H1 (cell line): ENCODE results near the gene UBR3. TPM values are rescaled to one million over a fixed set of nuclear protein-coding genes. Genes with fewer than 3 reads are reported as not detected.

Experiments used
- CTCF ChIA-PET: fragments of 300-600 bp; sonication (Branson Sonifier 250); formaldehyde crosslinking; loops from one replicate; lab custom pipeline; 2021; ENCODE audit not compliant: partially characterized antibody; lab: Charles Lee
- POLR2A ChIA-PET: fragments of 300-600 bp; sonication (Branson Sonifier 250); formaldehyde crosslinking; loops from one replicate; lab custom pipeline; 2021; ENCODE audit warnings: inconsistent platforms; ENCODE audit not compliant: partially characterized antibody; lab: Charles Lee
- DNase-seq, 2 experiments: peaks; one replicate each; pipeline versions ENCODE4 v3.0.0 to v3.0.0-alpha.2; 2010 to 2022; ENCODE audit warnings: low spot score in 2 of 2, low read depth in 1 of 2, mixed read lengths in 1 of 2
- FAIRE-seq: peaks from 2 replicates; lab custom pipeline; 2011; peaks lifted over from hg19 to GRCh38; lab: Jason Lieb, UNC
- H2AFZ ChIP-seq: 2 replicates; pipeline ENCODE4 v1.8.1; 2012; ENCODE audit warnings: low read length, inconsistent platforms
- H2AK5ac ChIP-seq: 2 replicates; pipeline ENCODE4 v1.6.1; 2013; ENCODE audit warnings: low read depth, low read length
- H2BK120ac ChIP-seq: replicated peaks from 2 replicates; pipeline ENCODE3; 2013; ENCODE audit warnings: low read depth, low read length, inconsistent platforms
- H2BK12ac ChIP-seq: 2 replicates; pipeline ENCODE4 v1.6.1; 2013; ENCODE audit warnings: low read depth, low read length
- H2BK15ac ChIP-seq: 2 replicates; pipeline ENCODE4 v1.6.1; 2013; ENCODE audit warnings: low read length
- H2BK20ac ChIP-seq: 2 replicates; pipeline ENCODE4 v1.6.1; 2013; ENCODE audit warnings: low read length
- H2BK5ac ChIP-seq: 2 replicates; pipeline ENCODE4 v1.6.1; 2013; ENCODE audit warnings: low read depth, low read length
- H3K14ac ChIP-seq: 2 replicates; pipeline ENCODE4 v1.6.1; 2013; ENCODE audit warnings: inconsistent platforms; ENCODE audit not compliant: insufficient read length
- H3K18ac ChIP-seq: 2 replicates; pipeline ENCODE4 v1.6.1; 2013; ENCODE audit warnings: low read length; ENCODE audit errors: extremely low read depth
- H3K23ac ChIP-seq: 2 replicates; pipeline ENCODE4 v1.6.1; 2013; ENCODE audit warnings: inconsistent platforms; ENCODE audit not compliant: insufficient read length
- H3K23me2 ChIP-seq: 2 replicates; pipeline ENCODE4 v1.6.1; 2013; ENCODE audit warnings: low read depth, low read length
- H3K27ac ChIP-seq: 2 replicates; pipeline ENCODE4 v1.6.1; 2011; ENCODE audit warnings: low read depth, low read length, inconsistent platforms
- H3K27me3 ChIP-seq, 4 experiments: replicated peaks in 1 of 4; 1 replicate in 1 of 4; 2 replicates in 3 of 4; pipeline versions ENCODE4 v1.6.1 to v1.8.1; 2011 to 2013; ENCODE audit warnings: low read length in 3 of 4, mild to moderate bottlenecking in 3 of 4, inconsistent platforms in 2 of 4, mixed read lengths in 2 of 4, moderate library complexity in 1 of 4; ENCODE audit not compliant: control insufficient read depth in 3 of 4, insufficient read depth in 3 of 4; ENCODE audit errors: extremely low read depth in 1 of 4
- H3K36me3 ChIP-seq, 4 experiments: 2 replicates each; pipeline versions ENCODE4 v1.6.1 to v1.8.1; 2011 to 2013; ENCODE audit warnings: mild to moderate bottlenecking in 4 of 4, low read length in 3 of 4, moderate library complexity in 2 of 4, control low read depth in 1 of 4, inconsistent platforms in 1 of 4; ENCODE audit not compliant: insufficient read depth in 4 of 4, control insufficient read depth in 2 of 4
- H3K4ac ChIP-seq: replicated peaks from 2 replicates; pipeline ENCODE3; 2013; ENCODE audit warnings: low read length, low read depth, mixed read lengths, inconsistent platforms; ENCODE audit not compliant: insufficient read length
- H3K4me1 ChIP-seq, 4 experiments: replicated peaks in 1 of 4; 1 replicate in 1 of 4; 2 replicates in 3 of 4; pipeline versions ENCODE4 v1.6.1 to v1.8.1; 2011 to 2013; ENCODE audit warnings: low read length in 3 of 4, inconsistent platforms in 2 of 4, mixed read lengths in 1 of 4; ENCODE audit not compliant: insufficient read depth in 4 of 4, control insufficient read depth in 3 of 4
- H3K4me2 ChIP-seq, 2 experiments: 2 replicates each; pipeline versions ENCODE4 v1.6.1 to v1.8.1; 2011 to 2013; ENCODE audit warnings: low read depth in 2 of 2, low read length in 2 of 2, control low read depth in 1 of 2, inconsistent platforms in 1 of 2, mild to moderate bottlenecking in 1 of 2; ENCODE audit not compliant: insufficient read depth in 1 of 2
- H3K4me3 ChIP-seq, 4 experiments: fragments of 200-600, 300-600 bp in 1 of 4; sonication (generic), shearing (Covaris generic), sonication (Bioruptor Twin) in 1 of 4; 2 replicates each; pipeline versions ENCODE4 v1.5.1 to v1.8.1; 2011 to 2016; ENCODE audit warnings: low read length in 4 of 4, low read depth in 3 of 4, control low read depth in 2 of 4, inconsistent platforms in 2 of 4, mild to moderate bottlenecking in 2 of 4, mixed read lengths in 1 of 4, moderate library complexity in 1 of 4; ENCODE audit not compliant: insufficient read depth in 2 of 4; ENCODE audit errors: extremely low read depth in 1 of 4
- H3K56ac ChIP-seq: replicated peaks from 2 replicates; pipeline ENCODE3; 2013; ENCODE audit warnings: low read depth, mild to moderate bottlenecking, mixed read lengths, low read length, inconsistent platforms; ENCODE audit not compliant: insufficient read length
- H3K79me1 ChIP-seq: 2 replicates; pipeline ENCODE4 v1.6.1; 2013; ENCODE audit warnings: low read depth, low read length, control low read depth
- H3K79me2 ChIP-seq, 2 experiments: 2 replicates each; pipeline versions ENCODE4 v1.6.1 to v1.8.1; 2012 to 2013; ENCODE audit warnings: low read length in 2 of 2, mild to moderate bottlenecking in 2 of 2, inconsistent platforms in 1 of 2; ENCODE audit not compliant: insufficient read depth in 2 of 2, control insufficient read depth in 1 of 2
- H3K9ac ChIP-seq, 4 experiments: replicated peaks in 1 of 4; 1 replicate in 1 of 4; 2 replicates in 3 of 4; pipeline versions ENCODE4 v1.6.1 to v1.8.1; 2011 to 2013; ENCODE audit warnings: low read depth in 3 of 4, low read length in 3 of 4, control low read depth in 2 of 4, mild to moderate bottlenecking in 2 of 4, moderate library complexity in 2 of 4, inconsistent platforms in 1 of 4; ENCODE audit errors: extremely low read depth in 1 of 4
- H3K9me3 ChIP-seq, 2 experiments: 2 replicates each; pipeline versions ENCODE4 v1.6.1 to v1.8.1; 2012 to 2013; ENCODE audit warnings: mild to moderate bottlenecking in 2 of 2, moderate library complexity in 2 of 2, control low read depth in 1 of 2, inconsistent platforms in 1 of 2, low read depth in 1 of 2, low read length in 1 of 2, mixed read lengths in 1 of 2; ENCODE audit not compliant: insufficient read depth in 2 of 2
- H4K20me1 ChIP-seq, 2 experiments: replicated peaks in 1 of 2; 2 replicates each; pipeline versions ENCODE3 to v1.8.1; 2011 to 2013; ENCODE audit warnings: inconsistent platforms in 2 of 2, low read length in 2 of 2, mild to moderate bottlenecking in 1 of 2; ENCODE audit not compliant: insufficient read depth in 2 of 2, control insufficient read depth in 1 of 2
- H4K5ac ChIP-seq: 2 replicates; pipeline ENCODE4 v1.6.1; 2013; ENCODE audit warnings: low read length, low read depth, mixed read lengths, inconsistent platforms; ENCODE audit not compliant: insufficient read length
- H4K8ac ChIP-seq: 2 replicates; pipeline ENCODE4 v1.8.0; 2013; ENCODE audit warnings: mild to moderate bottlenecking, moderate library complexity, low read length, inconsistent platforms; ENCODE audit not compliant: insufficient read depth; ENCODE audit errors: extremely low read depth
- H4K91ac ChIP-seq: replicated peaks from 2 replicates; pipeline ENCODE3; 2013; ENCODE audit warnings: low read length, mixed read lengths, inconsistent platforms; ENCODE audit not compliant: insufficient read length
- WGBS, 2 experiments: shearing (Covaris generic) in 1 of 2; methylation state at CpG; one replicate each; pipeline versions ENCODE4 v1.1.6 to v1.1.7; 2013 to 2015; ENCODE audit warnings: low lambda C conversion rate in 2 of 2, mixed read lengths in 2 of 2, inconsistent platforms in 1 of 2, low coverage in 1 of 2, missing lambda C conversion rate in 1 of 2; ENCODE audit not compliant: insufficient replicate concordance in 2 of 2, insufficient coverage in 1 of 2, insufficient read length in 1 of 2; ENCODE audit errors: extremely low coverage in 1 of 2, missing lambda C conversion rate in 1 of 2; 5-methylcytosine and 5-hydroxymethylcytosine counted together
- polyA plus RNA-seq, 7 experiments: library from polyadenylated mRNA; depleted of rRNA in 3 of 7; stranded (reverse) in 5 of 7; unstranded in 2 of 7; fragments of >200 nt in 5 of 7; fragments of 200-250 nt in 2 of 7; gene quantifications; 1 replicate in 5 of 7; 2 replicates in 1 of 7; 4 replicates in 1 of 7; pipeline versions ENCODE4 v1.2.1 to v1.2.3, GENCODE V29; 2011 to 2013; ENCODE audit warnings: missing spikeins in 2 of 7, mixed read lengths in 2 of 7
- total RNA-seq: library from RNA; stranded (reverse); fragmentation: NEBNext Ultra II Directional; extraction: Animal tissue kit (Norgen Biotek cat#: 25700); gene quantifications from 2 replicates; pipeline ENCODE4 v1.2.1, GENCODE V29; 2021

The UBR3 gene
- total and polyA plus RNA-seq, 2 of the 8 experiments (the other 6 are each of a cell fraction or from before 2014, with no cell fraction given), result 3.7 to 17.7 TPM

DNA sequence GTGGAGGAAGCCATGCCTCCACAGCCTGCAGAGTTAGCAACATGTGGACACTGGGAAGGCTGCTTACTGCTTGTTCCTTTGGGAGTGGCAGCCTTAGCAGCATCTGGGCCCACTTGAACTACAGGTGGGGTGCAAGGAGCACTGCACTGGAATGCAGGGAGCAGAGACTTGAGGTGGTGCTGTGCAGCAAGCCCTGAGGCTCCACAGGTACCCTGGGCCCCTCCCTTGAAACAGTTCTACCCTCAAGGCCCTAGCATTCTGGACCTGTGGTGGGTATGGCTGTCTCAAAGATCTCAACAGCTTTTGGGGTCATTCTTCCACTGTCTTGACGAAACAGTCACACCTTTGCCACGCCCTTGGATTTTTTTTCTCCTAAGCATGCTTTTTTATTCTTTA is 13.5 kb downstream of the UBR3 start:
- H3K4ac ChIP-seq, result no peak overlapping the region
- H3K9me3 ChIP-seq, result no peaks in the 10 kb centered on the region
- H3K4me1 ChIP-seq, result no peaks in the 10 kb centered on the region
- DNase-seq (no peak), FAIRE-seq (no peak)
- peaks cover 0 to 3% (median 0%) of the 10 kb centered on the region in 4 experiments; a peak in 1 of 8 replicates for H3K36me3 ChIP-seq
- H2BK12ac ChIP-seq, result no peak overlapping the region
- no peak overlapping the region for H3K4me2 ChIP-seq
- no peak overlapping the region for H3K56ac ChIP-seq
- no peak overlapping the region for H4K5ac ChIP-seq
- no peaks in the 10 kb centered on the region for H4K20me1 ChIP-seq
- no peaks in the 10 kb centered on the region for H3K27me3 ChIP-seq
- peaks cover 0 to 22% of the 10 kb centered on the region in 2 experiments; a peak in 1 of 4 replicates for H3K79me2 ChIP-seq
- no peak overlapping the region for H4K91ac ChIP-seq
- no peak overlapping the region for H2BK15ac ChIP-seq
- H2BK120ac ChIP-seq, result no peak overlapping the region
- H3K14ac ChIP-seq, result no peak overlapping the region
- no peak overlapping the region for H2BK20ac ChIP-seq
- no peak overlapping the region for H2AFZ ChIP-seq
- no peak overlapping the region for H4K8ac ChIP-seq
- no peak overlapping the region for H3K4me3 ChIP-seq
- no peak overlapping the region for H3K9ac ChIP-seq
- H3K27ac ChIP-seq, result no peak overlapping the region
- 95% methylated on average over 2 of the region's 2 CpGs; no CpG with 5 or more reads in 1 of the 2 experiments for WGBS, 2 experiments
- POLR2A ChIA-PET, result interaction anchor here (2.9 kb wide), 1 partner anchor 13 kb away, joined by 7 read pairs; the partner anchor contains the start of gene UBR3
- CTCF ChIA-PET, result interaction anchor here (1.1 to 2.3 kb wide), 2 partner anchors 13 to 24 kb away, joined by 3 to 9 read pairs; partner anchors contain the start of gene UBR3
- no peak overlapping the region for H2AK5ac ChIP-seq
- H3K23me2 ChIP-seq, result no peaks in the 10 kb centered on the region
- no peaks in the 10 kb centered on the region for H3K79me1 ChIP-seq
- no peak overlapping the region for H3K23ac ChIP-seq
- no peak overlapping the region for H3K18ac ChIP-seq
- no peak overlapping the region for H2BK5ac ChIP-seq
